SK-N-SH (cell line): ENCODE results near the gene EML5. TPM values are rescaled to one million over a fixed set of nuclear protein-coding genes. Genes with fewer than 3 reads are reported as not detected.

Experiments used
- CTCF ChIA-PET: fragments of 300-600, 350-600 bp; formaldehyde crosslinking; extraction: SDS; loops from one replicate; lab custom pipeline; 2021; lab: Yijun Ruan, JAX
- POLR2A ChIA-PET: fragments of 350-600 bp; sonication (Branson Sonifier 250); formaldehyde crosslinking; extraction: SDS; loops from one replicate; lab custom pipeline; 2020; ENCODE audit warnings: antibody characterized with exemption, inconsistent platforms; lab: Yijun Ruan, JAX
- DNase-seq: peaks from one replicate; pipeline ENCODE4 v3.0.0; 2012
- H2AFZ ChIP-seq: fragments of 200-600 bp; sonication (generic); 2 replicates; pipeline ENCODE4 v1.8.1; 2016; ENCODE audit warnings: antibody characterized with exemption, mild to moderate bottlenecking, low read depth
- H3F3A ChIP-seq: fragments of 200-600 bp; sonication (generic); replicated peaks from 2 replicates; pipeline ENCODE3; 2016; ENCODE audit warnings: antibody characterized with exemption, mild to moderate bottlenecking; ENCODE audit not compliant: insufficient read depth
- H3K27ac ChIP-seq, 2 experiments: fragments of 200-500 bp in 1 of 2; fragments of 200-600 bp in 1 of 2; sonication (Bioruptor generic) in 1 of 2; sonication (generic), shearing (Covaris generic) in 1 of 2; 2 replicates each; pipeline versions ENCODE4 v1.5.1 to v1.6.1; 2014 to 2016; ENCODE audit warnings: low read depth in 2 of 2, inconsistent platforms in 1 of 2, low read length in 1 of 2, mild to moderate bottlenecking in 1 of 2, mixed read lengths in 1 of 2
- H3K27me3 ChIP-seq: fragments of 200-600 bp; sonication (generic), shearing (Covaris generic); 2 replicates; pipeline ENCODE4 v1.6.1; 2016; ENCODE audit warnings: mixed run types; ENCODE audit not compliant: insufficient read depth
- H3K36me3 ChIP-seq, 2 experiments: fragments of 200-500 bp in 1 of 2; fragments of 200-600 bp in 1 of 2; sonication (Bioruptor generic) in 1 of 2; sonication (generic) in 1 of 2; replicated peaks in 1 of 2; 2 replicates each; pipeline versions ENCODE3 to v1.5.1; 2014 to 2016; ENCODE audit warnings: low read length in 1 of 2, mild to moderate bottlenecking in 1 of 2; ENCODE audit not compliant: insufficient read depth in 2 of 2, control insufficient read depth in 1 of 2
- H3K4me1 ChIP-seq, 2 experiments: fragments of 200-500 bp in 1 of 2; fragments of 200-600 bp in 1 of 2; sonication (Bioruptor generic) in 1 of 2; sonication (generic), shearing (Covaris generic) in 1 of 2; 2 replicates each; pipeline versions ENCODE4 v1.5.1 to v1.6.1; 2014 to 2016; ENCODE audit warnings: low read depth in 1 of 2, low read length in 1 of 2, mixed run types in 1 of 2; ENCODE audit not compliant: insufficient read depth in 2 of 2, control insufficient read depth in 1 of 2
- H3K4me2 ChIP-seq: fragments of 200-600 bp; sonication (generic), shearing (Covaris generic); 2 replicates; pipeline ENCODE4 v1.6.1; 2017; ENCODE audit warnings: mixed run types
- H3K4me3 ChIP-seq, 2 experiments: fragments of 200-500 bp in 1 of 2; fragments of 200-600 bp in 1 of 2; sonication (Bioruptor generic) in 1 of 2; sonication (generic), shearing (Covaris generic) in 1 of 2; 2 replicates each; pipeline versions ENCODE4 v1.5.1 to v1.8.1; 2014 to 2016; ENCODE audit warnings: low read depth in 2 of 2, inconsistent platforms in 1 of 2, low read length in 1 of 2, mild to moderate bottlenecking in 1 of 2, mixed read lengths in 1 of 2, moderate library complexity in 1 of 2
- H3K79me2 ChIP-seq: fragments of 200-600 bp; sonication (generic); 2 replicates; pipeline ENCODE4 v1.8.1; 2017; ENCODE audit warnings: mild to moderate bottlenecking; ENCODE audit not compliant: insufficient read depth
- H3K9ac ChIP-seq: fragments of 200-600 bp; sonication (generic); 2 replicates; pipeline ENCODE4 v1.6.1; 2017; ENCODE audit warnings: mixed run types
- H3K9me2 ChIP-seq: fragments of 200-600 bp; sonication (generic); 2 replicates; pipeline ENCODE4 v1.6.1; 2017; ENCODE audit warnings: mixed run types
- H3K9me3 ChIP-seq: fragments of 200-600 bp; sonication (generic); 2 replicates; pipeline ENCODE4 v1.6.1; 2017; ENCODE audit warnings: mixed run types, mild to moderate bottlenecking, moderate library complexity
- H4K20me1 ChIP-seq: fragments of 200-600 bp; sonication (generic); 2 replicates; pipeline ENCODE4 v1.6.1; 2017; ENCODE audit warnings: mild to moderate bottlenecking, mixed run types; ENCODE audit not compliant: insufficient read depth
- CHD2 ChIP-seq: fragments of 150-350 bp; IDR thresholded peaks from 2 replicates; pipeline ENCODE4 v1.6.1; 2018; ENCODE audit warnings: low read length; ENCODE audit not compliant: partially characterized antibody
- CTCF ChIP-seq: fragments of 200-600 bp; sonication (generic); IDR thresholded peaks from 2 replicates; pipeline ENCODE4 v1.6.1; 2017; ENCODE audit warnings: antibody characterized with exemption, mild to moderate bottlenecking, moderate library complexity
- ELF1 ChIP-seq: IDR thresholded peaks from 2 replicates; pipeline ENCODE4 v1.4.0; 2012
- EP300 ChIP-seq, 2 experiments: IDR thresholded peaks; 2 replicates each; pipeline versions ENCODE4 v1.4.0 to v1.6.1; 2012; ENCODE audit warnings: borderline replicate concordance in 1 of 2, low read depth in 1 of 2, low read length in 1 of 2
- FOXJ3 ChIP-seq: sonication (generic); formaldehyde crosslinking; IDR thresholded peaks from 2 replicates; pipeline ENCODE4 v1.5.1; 2020; ENCODE audit warnings: mild to moderate bottlenecking, missing genetic modification reagents
- FOXM1 ChIP-seq: IDR thresholded peaks from 2 replicates; pipeline ENCODE4 v1.4.0; 2012; ENCODE audit warnings: low read depth, mild to moderate bottlenecking
- GATA2 ChIP-seq: sonication (generic); formaldehyde crosslinking; IDR thresholded peaks from 2 replicates; pipeline ENCODE4 v1.5.0; 2020; ENCODE audit warnings: mild to moderate bottlenecking, missing genetic modification reagents
- JUND ChIP-seq: IDR thresholded peaks from 2 replicates; pipeline ENCODE4 v1.4.0; 2012
- MXI1 ChIP-seq: IDR thresholded peaks from 2 replicates; pipeline ENCODE4 v1.6.1; 2012; ENCODE audit warnings: mild to moderate bottlenecking, low read depth, low read length, improper control_type of control experiment
- RAD21 ChIP-seq: IDR thresholded peaks from 2 replicates; pipeline ENCODE4 v1.6.1; 2012; ENCODE audit warnings: mild to moderate bottlenecking, low read length
- RCOR1 ChIP-seq: fragments of 150-350 bp; IDR thresholded peaks from 2 replicates; pipeline ENCODE4 v1.6.1; 2017; ENCODE audit warnings: antibody characterized with exemption, low read length
- RFX5 ChIP-seq: IDR thresholded peaks from 2 replicates; pipeline ENCODE4 v1.6.1; 2012; ENCODE audit warnings: mild to moderate bottlenecking, improper control_type of control experiment, low read length
- TEAD4 ChIP-seq: IDR thresholded peaks from 2 replicates; pipeline ENCODE4 v1.4.0; 2012; ENCODE audit warnings: mild to moderate bottlenecking, borderline replicate concordance; ENCODE audit not compliant: insufficient read depth
- YY1 ChIP-seq: IDR thresholded peaks from 2 replicates; pipeline ENCODE4 v1.4.0; 2012; ENCODE audit warnings: low read depth, mild to moderate bottlenecking
- WGBS: methylation state at CpG from one replicate; pipeline ENCODE4 v1.1.6; 2017; ENCODE audit warnings: low lambda C conversion rate; 5-methylcytosine and 5-hydroxymethylcytosine counted together
- polyA plus RNA-seq, 3 experiments: library from polyadenylated mRNA; depleted of rRNA; stranded (reverse); fragments of >200 nt; gene quantifications; 2 replicates each; pipeline ENCODE4 v1.2.3, GENCODE V29; 2012

Gene EML5
- polyA plus RNA-seq, 1 of the 3 experiments (the other 2 are of a cell fraction), result 0.23 TPM

- Histone ChIP-seq H3K36me3 (no peaks in the 10 kb centered on the region), H3K4me3 (peak overlapping the region; percentile 75 to 95), H3K27me3 (no peaks in the 10 kb centered on the region), H3K9ac (peak overlapping the region; percentile 79), H3K79me2 (peaks cover 40% of the 10 kb centered on the region), H2AFZ (peak overlapping the region; percentile 97), H3F3A (peaks cover 6% of the 10 kb centered on the region), H3K9me2 (no peaks in the 10 kb centered on the region), H3K4me2 (peak overlapping the region; percentile 70), H3K9me3 (no peaks in the 10 kb centered on the region), H3K27ac (peak overlapping the region; percentile 81 to 100), H3K4me1 (peaks cover 9 to 30% of the 10 kb centered on the region in 2 experiments; a peak in 3 of 4 replicates), H4K20me1 (no peaks in the 10 kb centered on the region)
- ChIA-PET CTCF (interaction anchor here (0.7 to 6.9 kb wide), 9 partner anchors 19 to 190 kb away, joined by 3 to 49 read pairs (median 3); partner anchors contain the start of gene EML5), POLR2A (interaction anchor here (0.5 to 6.5 kb wide), 18 partner anchors 8 to 174 kb away, joined by 3 to 92 read pairs (median 8); partner anchors contain the start of gene EML5)
- DNase-seq, result no peak
- TF ChIP-seq FOXJ3 (no peak; the same call in 1 of the 2 replicates), GATA2 (CRISPR knock-in tag) (peak; percentile 80), CHD2 (peak; percentile 3)
- 2% methylated on average over 9 of the region's 9 CpGs for WGBS
Observed at GRCh38 chr14:88823968-88824313, 31.2 kb upstream of the EML5 start.

GRCh38 chr14:88821888-88822287 is 29.1 kb upstream of the EML5 start:
- no peak for DNase-seq
- 24% methylated on average over 2 of the region's 2 CpGs for WGBS

GRCh38 chr14:88821378-88821777 is 28.6 kb upstream of the EML5 start:
- DNase-seq, result no peak
- H3K27ac ChIP-seq, result peak overlapping the region in 1 of 2 experiments; percentile 100; a peak in 2 of 4 replicates
- H3K27me3 ChIP-seq, result no peaks in the 10 kb centered on the region
- no peak overlapping the region for H3K9ac ChIP-seq
- no peak overlapping the region for H3K4me2 ChIP-seq
- no peak overlapping the region for H2AFZ ChIP-seq
- TF ChIP-seq MXI1, result peak; percentile 64; the same call in 1 of the 2 replicates
- peak; percentile 12; the same call in 1 of the 2 replicates for TF ChIP-seq RAD21
- TF ChIP-seq RCOR1, result peak; percentile 58; the same call in 1 of the 2 replicates
- TF ChIP-seq JUND, result no peak
- TF ChIP-seq CTCF, result no peak
- TF ChIP-seq EP300 (IDR thresholded peaks at IDR 0.05; ENCODE audit: borderline replicate concordance in 1 of 2, low read depth in 1 of 2, low read length in 1 of 2), result peak in 1 of 2 experiments; percentile 38; a peak in 1 of 4 replicates
- TF ChIP-seq RFX5, result no peak
- TF ChIP-seq YY1, result no peak
- TF ChIP-seq TEAD4, result no peak
- no peak for TF ChIP-seq ELF1
- no peaks in the 10 kb centered on the region for H3K9me2 ChIP-seq
- CTCF ChIA-PET, result no interaction called here
- peaks cover 14% of the 10 kb centered on the region for H3K79me2 ChIP-seq
- no peaks in the 10 kb centered on the region for H3K36me3 ChIP-seq
- H3K4me1 ChIP-seq, result peaks cover 0 to 21% of the 10 kb centered on the region in 2 experiments; a peak in 2 of 4 replicates
- no peaks in the 10 kb centered on the region for H3K9me3 ChIP-seq
- POLR2A ChIA-PET, result no interaction called here
- peaks cover 6% of the 10 kb centered on the region for H3F3A ChIP-seq
- 44% methylated on average over 2 of the region's 2 CpGs for WGBS
- H4K20me1 ChIP-seq, result no peaks in the 10 kb centered on the region
- H3K4me3 ChIP-seq, result peak overlapping the region in 1 of 2 experiments; percentile 15; a peak in 1 of 4 replicates

More at GRCh38 chr14:88821888-88822287, 29.1 kb upstream of the EML5 start:
- Histone ChIP-seq H3K36me3 (no peaks in the 10 kb centered on the region), H3K9ac (no peak overlapping the region), H3K4me2 (no peak overlapping the region), H3K4me1 (peaks cover 3 to 22% of the 10 kb centered on the region in 2 experiments; a peak in 3 of 4 replicates), H3K27me3 (no peaks in the 10 kb centered on the region), H3K9me3 (no peaks in the 10 kb centered on the region), H3F3A (peaks cover 6% of the 10 kb centered on the region), H3K27ac (peak overlapping the region in 1 of 2 experiments; percentile 100; a peak in 2 of 4 replicates), H2AFZ (no peak overlapping the region), H3K9me2 (no peaks in the 10 kb centered on the region), H4K20me1 (no peaks in the 10 kb centered on the region), H3K79me2 (peaks cover 19% of the 10 kb centered on the region), H3K4me3 (peak overlapping the region in 1 of 2 experiments; percentile 15; a peak in 1 of 4 replicates)
- POLR2A ChIA-PET, result no interaction called here
- no peak for TF ChIP-seq FOXM1
- peak; percentile 55 for TF ChIP-seq GATA2 (CRISPR knock-in tag)
- no peak for TF ChIP-seq RAD21
- CTCF ChIA-PET, result no interaction called here
